ENCODE data around the gene EBLN2. TPM values are rescaled to one million over a fixed set of nuclear protein-coding genes. Genes with fewer than 3 reads are reported as not detected.

Gene EBLN2
- total and polyA plus RNA-seq, 2 experiments from 2014 or later, result 6.1 to 9.3 TPM

- peak overlapping the region; percentile 60 for H3K4me2 ChIP-seq
- peak overlapping the region; percentile 41 for H3K27ac ChIP-seq
- H3K9me2 ChIP-seq (replicated peaks; ENCODE audit: insufficient read depth), result no peaks in the 10 kb centered on the region
- TF ChIP-seq CTCF (IDR thresholded peaks at IDR 0.05; ENCODE audit: poor library complexity), result peak; percentile 96
- TF ChIP-seq EZH2phosphoT487 (IDR thresholded peaks at IDR 0.05; ENCODE audit: low read depth, severe bottlenecking, unreplicated experiment), result no peak
- H3K4me1 ChIP-seq (ENCODE audit: insufficient read depth), result no peaks in the 10 kb centered on the region
- no peaks in the 10 kb centered on the region for H3K27me3 ChIP-seq
- H3K4me3 ChIP-seq, result no peak overlapping the region
- no peaks in the 10 kb centered on the region for H3K36me3 ChIP-seq (replicated peaks; ENCODE audit: insufficient read depth, low read depth)
- peak; percentile 93 for DNase-seq (ENCODE audit: low spot score)
- WGBS (ENCODE audit: low lambda C conversion rate, missing lambda C conversion rate), result 39% methylated on average over 9 of the region's 9 CpGs
- H4K20me1 ChIP-seq (ENCODE audit: insufficient read depth, poor library complexity, severe bottlenecking), result no peaks in the 10 kb centered on the region
- no peaks in the 10 kb centered on the region for H3K79me2 ChIP-seq
- peak overlapping the region; percentile 4 for H2AFZ ChIP-seq
- H3K9me3 ChIP-seq (ENCODE audit: low read depth), result no peaks in the 10 kb centered on the region
Measured at GRCh38 chr3:73100741-73101559, 39.5 kb downstream of the EBLN2 start.

- Histone ChIP-seq H3K4me1 (ENCODE audit: insufficient read depth) (no peaks in the 10 kb centered on the region), H3K9me3 (ENCODE audit: low read depth) (no peaks in the 10 kb centered on the region), H3K4me3 (no peak overlapping the region), H3K36me3 (replicated peaks; ENCODE audit: insufficient read depth, low read depth) (no peaks in the 10 kb centered on the region), H3K27ac (no peak overlapping the region), H3K4me2 (peak overlapping the region; percentile 60), H2AFZ (no peak overlapping the region), H4K20me1 (ENCODE audit: insufficient read depth, poor library complexity, severe bottlenecking) (no peaks in the 10 kb centered on the region), H3K9me2 (replicated peaks; ENCODE audit: insufficient read depth) (no peaks in the 10 kb centered on the region), H3K27me3 (no peaks in the 10 kb centered on the region), H3K79me2 (no peaks in the 10 kb centered on the region)
- no peak for TF ChIP-seq EZH2phosphoT487 (IDR thresholded peaks at IDR 0.05; ENCODE audit: low read depth, severe bottlenecking, unreplicated experiment)
- TF ChIP-seq CTCF (IDR thresholded peaks at IDR 0.05; ENCODE audit: poor library complexity), result no peak
- TF ChIP-seq EZH2 (IDR thresholded peaks at IDR 0.05; ENCODE audit: borderline replicate concordance), result no peak
- 57% methylated on average over 2 of the region's 2 CpGs for WGBS (ENCODE audit: low lambda C conversion rate, missing lambda C conversion rate)
- no peak for DNase-seq (ENCODE audit: low spot score)
Measured at GRCh38 chr3:73101881-73102280, 40.4 kb downstream of the EBLN2 start.

- no peak for TF ChIP-seq EZH2 (IDR thresholded peaks at IDR 0.05; ENCODE audit: borderline replicate concordance)
- TF ChIP-seq CTCF (IDR thresholded peaks at IDR 0.05; ENCODE audit: poor library complexity), result no peak
- no peak for TF ChIP-seq EZH2phosphoT487 (IDR thresholded peaks at IDR 0.05; ENCODE audit: low read depth, severe bottlenecking, unreplicated experiment)
- Histone ChIP-seq H3K4me2 (no peak overlapping the region), H3K9me3 (ENCODE audit: low read depth) (no peaks in the 10 kb centered on the region), H3K27ac (no peak overlapping the region), H3K27me3 (no peaks in the 10 kb centered on the region), H3K79me2 (no peaks in the 10 kb centered on the region), H3K4me1 (ENCODE audit: insufficient read depth) (no peaks in the 10 kb centered on the region), H3K4me3 (no peak overlapping the region), H3K9me2 (replicated peaks; ENCODE audit: insufficient read depth) (no peaks in the 10 kb centered on the region), H3K36me3 (replicated peaks; ENCODE audit: insufficient read depth, low read depth) (no peaks in the 10 kb centered on the region), H2AFZ (no peak overlapping the region), H4K20me1 (ENCODE audit: insufficient read depth, poor library complexity, severe bottlenecking) (no peaks in the 10 kb centered on the region)
- no peak for DNase-seq (ENCODE audit: low spot score)
- 88% methylated on average over 3 of the region's 3 CpGs for WGBS (ENCODE audit: low lambda C conversion rate, missing lambda C conversion rate)
Measured at GRCh38 chr3:73107215-73107614, 45.8 kb downstream of the EBLN2 start.

All from hepatocyte (in vitro differentiated cells).